Right ventricle myocardium superior (tissue), 1 donor: Measurements from ENCODE around the gene SPEG. TPM values are rescaled to one million over a fixed set of nuclear protein-coding genes. Genes with fewer than 3 reads are reported as not detected.
A peak's percentile ranks its signal among the peaks of the same experiment; 100 is the strongest.

Experiments used
- ATAC-seq: fragments of 200-7000 bp; cut with Tn5 transposase; one replicate; pipeline ENCODE4 v1.9.1; 2020; ENCODE audit warnings: mild to moderate bottlenecking; ENCODE audit not compliant: poor library complexity
- DNase-seq: peaks from one replicate; pipeline ENCODE4 v3.0.0-alpha.2; 2020
- intact Hi-C: fragments of 100-400 bp; cut with DNase I; formaldehyde crosslinking; loops from one replicate; pipeline ENCODE4 v1.11.2; 2022
- total RNA-seq: library from RNA; stranded (reverse); fragmentation: NEBNext Ultra II Directional; extraction: Animal tissue kit (Norgen Biotek cat#: 25700); gene quantifications from one replicate; pipeline ENCODE4 v1.2.1, GENCODE V29; 2021
- donor health status: DM: no; HTN: yes; CAD: no; lungs with severe emphysema.

The SPEG gene
- total RNA-seq, 1 donor from 2014 or later: 103 TPM

- ATAC-seq: no peak
- peak; percentile 56 for DNase-seq
- intact Hi-C loops: no loop called here
These were observed 62.3 kb downstream of the SPEG start for GRCh38 chr2:219496825-219497494.

GRCh38 chr2:219497495-219498279 is 63.0 kb downstream of the SPEG start:
- DNase-seq (peak; percentile 97), ATAC-seq (peak; percentile 89)
- intact Hi-C loops: no loop called here

- intact Hi-C loops: no loop called here
- ATAC-seq (peak; percentile 90), DNase-seq (peak; percentile 97)
These were observed 63.8 kb downstream of the SPEG start, which contains the start of gene GMPPA for GRCh38 chr2:219498280-219499057. Gene GMPPA, plus strand, starts transcription at chr2:219498891. Its CDS starts 1,085 bp downstream, at chr2:219499976.

- ATAC-seq (no peak), DNase-seq (no peak)
- intact Hi-C loops: no loop called here
These were observed 64.3 kb downstream of the SPEG start for GRCh38 chr2:219499058-219499307.

GRCh38 chr2:219499555-219499954 is 64.9 kb downstream of the SPEG start:
- ATAC-seq (no peak), DNase-seq (no peak)
- intact Hi-C loops: no loop called here

- ATAC-seq (no peak), DNase-seq (no peak)
- intact Hi-C loops: no loop called here
These were observed 65.5 kb downstream of the SPEG start for GRCh38 chr2:219500135-219500534.

GRCh38 chr2:219501849-219502248 is 67.2 kb downstream of the SPEG start:
- ATAC-seq (no peak), DNase-seq (no peak)
- intact Hi-C loops: no loop called here

GRCh38 chr2:219502618-219503017 is 68.0 kb downstream of the SPEG start:
- no peak for DNase-seq
- ATAC-seq: no peak
- intact Hi-C loops: no loop called here

GRCh38 chr2:219505585-219505984 is 70.9 kb downstream of the SPEG start:
- no peak for DNase-seq
- intact Hi-C loops: no loop called here
- ATAC-seq: no peak

- DNase-seq (no peak), ATAC-seq (no peak)
- intact Hi-C loops: no loop called here
These were observed 71.6 kb downstream of the SPEG start for GRCh38 chr2:219506153-219506801.

- DNase-seq (no peak), ATAC-seq (no peak)
- intact Hi-C loops: no loop called here
These were observed 72.3 kb downstream of the SPEG start for GRCh38 chr2:219506802-219507526.

GRCh38 chr2:219507581-219508443 is 73.2 kb downstream of the SPEG start:
- ATAC-seq: peak; percentile 49
- intact Hi-C loops: no loop called here
- no peak for DNase-seq

GRCh38 chr2:219508444-219508734 is 73.7 kb downstream of the SPEG start:
- ATAC-seq (no peak), DNase-seq (no peak)
- intact Hi-C loops: no loop called here

GRCh38 chr2:219508971-219509779 is 74.5 kb downstream of the SPEG start:
- intact Hi-C loops: no loop called here
- no peak for DNase-seq
- peak; percentile 15 for ATAC-seq

- intact Hi-C loops: no loop called here
- DNase-seq: peak; percentile 63
These were observed 75.3 kb downstream of the SPEG start for GRCh38 chr2:219509780-219510511.

GRCh38 chr2:219510512-219511135 is 76.0 kb downstream of the SPEG start:
- DNase-seq: no peak

More at GRCh38 chr2:219509780-219510511, 75.3 kb downstream of the SPEG start:
- peak; percentile 79 for ATAC-seq

More at GRCh38 chr2:219510512-219511135, 76.0 kb downstream of the SPEG start:
- intact Hi-C loops: no loop called here
- no peak for ATAC-seq
